GM12878 (cell line): ENCODE data around the gene ZFAND2B. TPM values are rescaled to one million over a fixed set of nuclear protein-coding genes. Genes with fewer than 3 reads are reported as not detected.
A peak's percentile ranks its signal among the peaks of the same experiment; 100 is the strongest.

Experiments used
- BACH1 ChIP-seq: fragments of 450-650 bp; IDR thresholded peaks from 2 replicates; pipeline ENCODE4 v1.6.1; 2017; ENCODE audit warnings: mild to moderate bottlenecking, borderline replicate concordance
- BCL11A ChIP-seq: IDR thresholded peaks from 2 replicates; pipeline ENCODE4 v1.6.1; 2011; ENCODE audit warnings: low read depth, low read length
- CEBPB ChIP-seq, 2 experiments: fragments of 150-350 bp in 1 of 2; IDR thresholded peaks; 2 replicates each; pipeline ENCODE4 v1.6.1; 2012 to 2014; ENCODE audit warnings: low read depth in 2 of 2, low read length in 2 of 2, borderline replicate concordance in 1 of 2, inconsistent platforms in 1 of 2
- CREM ChIP-seq: IDR thresholded peaks from 2 replicates; pipeline ENCODE4 v1.6.1; 2014; ENCODE audit warnings: antibody characterized with exemption, low read depth
- E2F4 ChIP-seq: IDR thresholded peaks from 2 replicates; pipeline ENCODE4 v1.6.1; 2012; ENCODE audit warnings: low read depth, low read length, improper control_type of control experiment
- HDAC2 ChIP-seq: fragments of 200-600 bp; sonication (generic); IDR thresholded peaks from 2 replicates; pipeline ENCODE4 v1.6.1; 2017
- KAT2A ChIP-seq: conservative IDR thresholded peaks from 2 replicates; pipeline ENCODE4 v1.6.1; 2011; ENCODE audit warnings: low read depth, low read length; ENCODE audit not compliant: control insufficient read depth
- LARP7 ChIP-seq: fragments of 450-650 bp; IDR thresholded peaks from 2 replicates; pipeline ENCODE4 v1.6.1; 2017; ENCODE audit warnings: mild to moderate bottlenecking
- MTA3 ChIP-seq: IDR thresholded peaks from 2 replicates; pipeline ENCODE4 v1.6.1; 2012; ENCODE audit warnings: low read length, inconsistent platforms, borderline replicate concordance
- NR2F1 ChIP-seq: fragments of 450-650 bp; conservative IDR thresholded peaks from 2 replicates; pipeline ENCODE4 v1.6.1; 2017; ENCODE audit warnings: mild to moderate bottlenecking
- PRDM15 ChIP-seq: fragments of 450-650 bp; formaldehyde crosslinking; IDR thresholded peaks from 2 replicates; pipeline ENCODE4 v1.4.0; 2020; ENCODE audit warnings: mild to moderate bottlenecking, moderate library complexity
- RAD21 ChIP-seq: IDR thresholded peaks from 2 replicates; pipeline ENCODE4 v1.6.1; 2011; ENCODE audit warnings: mild to moderate bottlenecking, low read depth, low read length, moderate library complexity; ENCODE audit not compliant: insufficient read depth
- SMAD5 ChIP-seq: IDR thresholded peaks from 2 replicates; pipeline ENCODE4 v1.6.1; 2016; ENCODE audit warnings: antibody characterized with exemption, low read depth
- ZBTB40 ChIP-seq: fragments of 450-650 bp; IDR thresholded peaks from 2 replicates; pipeline ENCODE4 v1.6.1; 2016; ENCODE audit warnings: mild to moderate bottlenecking, moderate library complexity, borderline replicate concordance
- ZNF384 ChIP-seq: IDR thresholded peaks from 2 replicates; pipeline ENCODE4 v1.6.1; 2012; ENCODE audit warnings: low read depth, mild to moderate bottlenecking, low read length, improper control_type of control experiment, borderline replicate concordance
- polyA plus RNA-seq, 11 experiments: library from polyadenylated mRNA; depleted of rRNA in 4 of 11; unstranded in 6 of 11; stranded (reverse) in 5 of 11; fragments of >200 nt; fragmentation: Nextera tagmentation in 4 of 11; fragmentation: Illumina TruSeq in 1 of 11; extraction: Ambion mirVana in 4 of 11; extraction: Trizol in 1 of 11; gene quantifications; 1 replicate in 1 of 11; 2 replicates in 10 of 11; pipeline versions ENCODE4 v1.2.1 to v1.2.3, GENCODE V29; 2011 to 2016; ENCODE audit warnings: inconsistent platforms in 2 of 11, missing spikeins in 2 of 11, low read depth in 1 of 11
- total RNA-seq, 4 experiments: library from RNA; depleted of rRNA in 3 of 4; stranded (reverse); fragments of >200 nt in 3 of 4; fragmentation: Illumina TruSeq in 1 of 4; extraction: Trizol in 1 of 4; gene quantifications; 2 replicates each; pipeline versions ENCODE4 v1.2.1 to v1.2.3, GENCODE V29; 2013 to 2021

ZFAND2B gene
- total and polyA plus RNA-seq, 10 of the 15 experiments (the other 5 are each of a cell fraction or from before 2014, with no cell fraction given): 5.4 to 28.1 (median 22.4) TPM

GRCh38 chr2:219252900-219253752 is 46.5 kb downstream of the ZFAND2B start, which contains the start of gene TUBA4B (continued):
- TF ChIP-seq BACH1: no peak; the same call in 1 of the 2 replicates
- TF ChIP-seq CREM: peak; percentile 31; the same call in 1 of the 2 replicates
- TF ChIP-seq ZNF384: no peak
- TF ChIP-seq HDAC2: no peak
- TF ChIP-seq E2F4: no peak
- TF ChIP-seq RAD21: no peak
- peak; percentile 53; the same call in 1 of the 2 replicates for TF ChIP-seq MTA3
- peak; percentile 15; the same call in 1 of the 2 replicates for TF ChIP-seq BCL11A
- TF ChIP-seq LARP7: no peak; the same call in 1 of the 2 replicates
- peak; percentile 84 for TF ChIP-seq NR2F1
- no peak for TF ChIP-seq CEBPB (IDR thresholded peaks at IDR 0.05; ENCODE audit: borderline replicate concordance in 1 of 2, low read depth in 2 of 2, low read length in 2 of 2)
- no peak for TF ChIP-seq KAT2A
- TF ChIP-seq PRDM15: no peak
- TF ChIP-seq SMAD5: no peak
- TF ChIP-seq ZBTB40: no peak
